HG03575 (cell line): ENCODE measurements around the gene PLEKHG3.

Experiments
- ATAC-seq: cut with Tn5 transposase; IDR thresholded peaks from one replicate; pipeline ENCODE4 v1.9.1; 2021; ENCODE audit not compliant: unreplicated experiment, insufficient number of reproducible peaks, low FRiP score; ENCODE audit errors: extremely low read depth

The PLEKHG3 gene

GRCh38 chr14:64758025-64758521, 53.8 kb downstream of the PLEKHG3 start:
- ATAC-seq, result no peak

GRCh38 chr14:64758691-64759554, 54.7 kb downstream of the PLEKHG3 start:
- no peak for ATAC-seq

GRCh38 chr14:64759555-64759938, 55.3 kb downstream of the PLEKHG3 start:
- ATAC-seq, result no peak

- ATAC-seq, result no peak
Measured at GRCh38 chr14:64760146-64760755, 56.0 kb downstream of the PLEKHG3 start.

- ATAC-seq, result no peak
Measured at GRCh38 chr14:64760916-64761315, 56.7 kb downstream of the PLEKHG3 start.

GRCh38 chr14:64761441-64762043, 57.3 kb downstream of the PLEKHG3 start:
- ATAC-seq, result no peak

GRCh38 chr14:64762044-64763034, 58.1 kb downstream of the PLEKHG3 start:
- no peak for ATAC-seq

GRCh38 chr14:64763085-64763782, 59.0 kb downstream of the PLEKHG3 start:
- no peak for ATAC-seq

- ATAC-seq, result no peak
Measured at GRCh38 chr14:64763801-64764621, 59.8 kb downstream of the PLEKHG3 start.

- no peak for ATAC-seq
Measured at GRCh38 chr14:64764641-64765520, 60.7 kb downstream of the PLEKHG3 start.

GRCh38 chr14:64765740-64766302, 61.6 kb downstream of the PLEKHG3 start:
- ATAC-seq, result no peak

GRCh38 chr14:64766430-64767151, 62.4 kb downstream of the PLEKHG3 start:
- ATAC-seq, result no peak

- no peak for ATAC-seq
Measured at GRCh38 chr14:64767215-64767964, 63.2 kb downstream of the PLEKHG3 start.

GRCh38 chr14:64768401-64769095, 64.3 kb downstream of the PLEKHG3 start:
- ATAC-seq, result no peak
